HepG2 (cell line): Measurements from ENCODE around the gene TOPBP1. TPM values are rescaled to one million over a fixed set of nuclear protein-coding genes. Genes with fewer than 3 reads are reported as not detected.

Experiments used
- ASH2L ChIP-seq: fragments of 300-600, 200-600 bp; sonication (generic); IDR thresholded peaks from 2 replicates; pipeline ENCODE4 v1.7.0; 2017; ENCODE audit warnings: low read depth, mild to moderate bottlenecking, moderate library complexity, mixed read lengths, low read length; ENCODE audit not compliant: insufficient read length
- ATF1 ChIP-seq: IDR thresholded peaks from 2 replicates; pipeline ENCODE4 v1.6.1; 2016; ENCODE audit warnings: mild to moderate bottlenecking, control low read depth
- FOXK2 ChIP-seq: fragments of 450-650 bp; IDR thresholded peaks from 2 replicates; pipeline ENCODE4 v1.6.1; 2016
- HNF4A ChIP-seq: sonication (generic); formaldehyde crosslinking; IDR thresholded peaks from 2 replicates; pipeline ENCODE4 v1.4.0; 2020; ENCODE audit warnings: missing genetic modification reagents
- KDM2A ChIP-seq: sonication (generic); formaldehyde crosslinking; IDR thresholded peaks from 2 replicates; pipeline ENCODE4 v1.4.0; 2020; ENCODE audit warnings: low read depth, missing genetic modification reagents, borderline replicate concordance
- KDM6A ChIP-seq: IDR thresholded peaks from 2 replicates; pipeline ENCODE4 v1.6.1; 2016; ENCODE audit warnings: low read depth
- MZF1 ChIP-seq: sonication (generic); formaldehyde crosslinking; IDR thresholded peaks from 2 replicates; pipeline ENCODE4 v1.8.1; 2023; ENCODE audit warnings: mild to moderate bottlenecking, missing genetic modification reagents, borderline replicate concordance
- NFKB2 ChIP-seq: sonication (generic); formaldehyde crosslinking; IDR thresholded peaks from 2 replicates; pipeline ENCODE4 v1.4.0; 2020; ENCODE audit warnings: missing genetic modification reagents, borderline replicate concordance
- RARA ChIP-seq: IDR thresholded peaks from 2 replicates; pipeline ENCODE4 v1.6.1; 2016; ENCODE audit warnings: missing genetic modification reagents, missing compliant biosample characterization
- SMC3 ChIP-seq: IDR thresholded peaks from 2 replicates; pipeline ENCODE4 v1.6.1; 2011; ENCODE audit warnings: low read length, improper control_type of control experiment
- ZFP82 ChIP-seq: sonication (generic); formaldehyde crosslinking; IDR thresholded peaks from 2 replicates; pipeline ENCODE4 v1.5.1; 2020; ENCODE audit warnings: mild to moderate bottlenecking, missing genetic modification reagents, borderline replicate concordance
- ZNF207 ChIP-seq: fragments of 450-650 bp; IDR thresholded peaks from 2 replicates; pipeline ENCODE4 v1.6.1; 2016; ENCODE audit warnings: antibody characterized with exemption, borderline replicate concordance
- ZNF251 ChIP-seq: sonication (generic); formaldehyde crosslinking; IDR thresholded peaks from 2 replicates; pipeline ENCODE4 v1.9.0; 2021; ENCODE audit warnings: mild to moderate bottlenecking, missing genetic modification reagents
- ZNF274 ChIP-seq: sonication (generic); formaldehyde crosslinking; IDR thresholded peaks from 2 replicates; pipeline ENCODE4 v1.5.1; 2020; ENCODE audit warnings: mild to moderate bottlenecking, missing genetic modification reagents
- ZNF275 ChIP-seq: sonication (generic); formaldehyde crosslinking; IDR thresholded peaks from 2 replicates; pipeline ENCODE4 v1.8.0; 2022; ENCODE audit warnings: missing genetic modification reagents, mild to moderate bottlenecking, inconsistent platforms, borderline replicate concordance
- ZNF280B ChIP-seq: sonication (generic); formaldehyde crosslinking; IDR thresholded peaks from 2 replicates; pipeline ENCODE4 v1.5.0; 2020; ENCODE audit warnings: missing genetic modification reagents, mild to moderate bottlenecking, borderline replicate concordance
- ZNF354B ChIP-seq: sonication (generic); formaldehyde crosslinking; IDR thresholded peaks from 2 replicates; pipeline ENCODE4 v1.8.0; 2022; ENCODE audit warnings: mild to moderate bottlenecking, missing genetic modification reagents
- ZNF546 ChIP-seq: sonication (generic); formaldehyde crosslinking; conservative IDR thresholded peaks from 2 replicates; pipeline ENCODE4 v1.8.1; 2023; ENCODE audit warnings: mild to moderate bottlenecking, missing genetic modification reagents
- ZNF598 ChIP-seq: sonication (generic); formaldehyde crosslinking; IDR thresholded peaks from 2 replicates; pipeline ENCODE4 v1.5.1; 2020; ENCODE audit warnings: mild to moderate bottlenecking, missing genetic modification reagents, borderline replicate concordance
- ZNF747 ChIP-seq: sonication (generic); formaldehyde crosslinking; IDR thresholded peaks from 2 replicates; pipeline ENCODE4 v1.8.1; 2023; ENCODE audit warnings: missing genetic modification reagents, mild to moderate bottlenecking, borderline replicate concordance
- ZNF781 ChIP-seq: sonication (generic); formaldehyde crosslinking; IDR thresholded peaks from 2 replicates; pipeline ENCODE4 v1.5.1; 2020; ENCODE audit warnings: borderline replicate concordance, mild to moderate bottlenecking, missing genetic modification reagents; ENCODE audit errors: not compliant biosample characterization
- ZSCAN9 ChIP-seq: IDR thresholded peaks from 2 replicates; pipeline ENCODE4 v1.6.1; 2016; ENCODE audit warnings: borderline replicate concordance
- polyA plus RNA-seq, 8 experiments: library from polyadenylated mRNA; depleted of rRNA in 3 of 8; stranded (reverse) in 7 of 8; unstranded in 1 of 8; fragments of >200 nt; fragmentation: Illumina TruSeq in 4 of 8; extraction: Trizol in 4 of 8; gene quantifications; 2 replicates each; pipeline versions ENCODE4 v1.2.1 to v1.2.3, GENCODE V29; 2011 to 2016; ENCODE audit warnings: low read depth in 4 of 8, missing spikeins in 1 of 8, mixed read lengths in 1 of 8; ENCODE audit not compliant: insufficient read depth in 1 of 8
- total RNA-seq, 5 experiments: library from RNA; depleted of rRNA; stranded (reverse); fragments of >200 nt; fragmentation: Illumina TruSeq; extraction: Trizol; gene quantifications; 2 replicates each; pipeline ENCODE4 v1.2.3, GENCODE V29; 2016; ENCODE audit warnings: low read depth in 1 of 5
- TF ChIP-seq, protein P1 (sequence below), 2 experiments: fragments of 450-650 bp in 1 of 2; sonication (generic) in 1 of 2; formaldehyde crosslinking; IDR thresholded peaks; 2 replicates each; pipeline versions ENCODE4 v1.5.0 to v1.8.0; 2020 to 2022; ENCODE audit warnings: mild to moderate bottlenecking in 1 of 2, missing genetic modification reagents in 1 of 2
- TF ChIP-seq, protein P2 (sequence below): sonication (generic); formaldehyde crosslinking; IDR thresholded peaks from 2 replicates; pipeline ENCODE4 v1.8.1; 2023; ENCODE audit warnings: mild to moderate bottlenecking, missing genetic modification reagents

The TOPBP1 gene
- total and polyA plus RNA-seq, 2 of the 13 experiments (the other 11 are each of a cell fraction or from before 2014, with no cell fraction given), result 24.3 to 42.9 TPM

DNA sequence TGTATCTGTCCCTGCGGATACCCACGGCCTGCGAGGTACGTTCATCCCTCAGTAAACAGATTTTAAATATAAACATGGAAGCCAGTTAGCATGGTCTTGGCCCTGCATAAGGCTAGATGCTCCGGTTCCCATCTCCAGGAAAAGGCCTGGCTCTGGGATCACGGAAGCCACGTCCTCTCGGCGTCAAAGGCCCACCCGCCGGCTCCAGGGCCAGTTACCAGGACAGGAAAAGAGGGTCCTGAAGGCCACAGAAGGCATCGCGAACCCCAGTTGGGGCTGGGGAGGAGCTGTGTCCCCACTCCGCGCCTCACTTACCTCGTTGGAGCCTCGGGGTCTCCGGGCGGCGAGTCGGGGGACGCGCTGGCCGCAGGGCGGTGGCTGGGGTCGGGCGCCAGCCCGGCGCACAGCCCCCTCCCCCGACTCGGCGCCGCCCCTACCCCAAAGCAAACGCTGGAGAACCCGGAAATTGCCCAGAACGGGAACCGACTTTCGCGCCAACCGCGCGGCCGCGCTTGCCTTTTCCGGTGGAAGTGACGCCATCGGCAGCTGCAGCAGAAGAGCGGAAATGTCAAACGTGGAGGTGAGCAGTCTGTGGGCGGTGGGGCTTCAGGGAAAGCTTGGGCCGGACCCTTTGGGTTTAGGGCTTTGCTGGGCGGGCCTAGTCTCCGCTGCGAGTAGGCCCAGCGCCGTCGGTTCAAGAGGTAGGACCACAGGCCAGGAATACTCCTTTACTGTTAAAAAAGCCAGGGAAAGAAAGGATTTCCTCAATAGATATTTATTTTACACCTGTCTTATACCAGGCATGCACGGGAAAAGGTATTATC lies at the start of gene TOPBP1 (continued):
- peak; percentile 56 for TF ChIP-seq ZNF781 (CRISPR knock-in tag)
- TF ChIP-seq MZF1 (CRISPR knock-in tag), result no peak
- peak; percentile 77; the same call in 1 of the 2 replicates for TF ChIP-seq ZNF598
- peak; percentile 68 for TF ChIP-seq ATF1 (CRISPR knock-in tag)
- TF ChIP-seq ZNF274 (CRISPR knock-in tag), result peak; percentile 79; the same call in 1 of the 2 replicates
- no peak for TF ChIP-seq ZNF354B
- no peak for TF ChIP-seq ZNF207
- no peak for TF ChIP-seq ZFP82 (CRISPR knock-in tag)
- peak; percentile 58; the same call in 1 of the 2 replicates for TF ChIP-seq NFKB2 (CRISPR knock-in tag)
- TF ChIP-seq, protein P1, sequence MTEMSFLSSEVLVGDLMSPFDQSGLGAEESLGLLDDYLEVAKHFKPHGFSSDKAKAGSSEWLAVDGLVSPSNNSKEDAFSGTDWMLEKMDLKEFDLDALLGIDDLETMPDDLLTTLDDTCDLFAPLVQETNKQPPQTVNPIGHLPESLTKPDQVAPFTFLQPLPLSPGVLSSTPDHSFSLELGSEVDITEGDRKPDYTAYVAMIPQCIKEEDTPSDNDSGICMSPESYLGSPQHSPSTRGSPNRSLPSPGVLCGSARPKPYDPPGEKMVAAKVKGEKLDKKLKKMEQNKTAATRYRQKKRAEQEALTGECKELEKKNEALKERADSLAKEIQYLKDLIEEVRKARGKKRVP (CRISPR knock-in tag; IDR thresholded peaks at IDR 0.05), result peak in 1 of 2 experiments; percentile 77; a peak in 2 of 4 replicates
- TF ChIP-seq ZSCAN9 (CRISPR knock-in tag), result peak; percentile 34; the same call in 1 of the 2 replicates
- TF ChIP-seq KDM2A (CRISPR knock-in tag), result peak; percentile 84
- TF ChIP-seq, protein P2, sequence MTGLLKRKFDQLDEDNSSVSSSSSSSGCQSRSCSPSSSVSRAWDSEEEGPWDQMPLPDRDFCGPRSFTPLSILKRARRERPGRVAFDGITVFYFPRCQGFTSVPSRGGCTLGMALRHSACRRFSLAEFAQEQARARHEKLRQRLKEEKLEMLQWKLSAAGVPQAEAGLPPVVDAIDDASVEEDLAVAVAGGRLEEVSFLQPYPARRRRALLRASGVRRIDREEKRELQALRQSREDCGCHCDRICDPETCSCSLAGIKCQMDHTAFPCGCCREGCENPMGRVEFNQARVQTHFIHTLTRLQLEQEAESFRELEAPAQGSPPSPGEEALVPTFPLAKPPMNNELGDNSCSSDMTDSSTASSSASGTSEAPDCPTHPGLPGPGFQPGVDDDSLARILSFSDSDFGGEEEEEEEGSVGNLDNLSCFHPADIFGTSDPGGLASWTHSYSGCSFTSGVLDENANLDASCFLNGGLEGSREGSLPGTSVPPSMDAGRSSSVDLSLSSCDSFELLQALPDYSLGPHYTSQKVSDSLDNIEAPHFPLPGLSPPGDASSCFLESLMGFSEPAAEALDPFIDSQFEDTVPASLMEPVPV (CRISPR knock-in tag), result no peak
- TF ChIP-seq KDM6A (CRISPR knock-in tag), result no peak
- peak; percentile 67; the same call in 1 of the 2 replicates for TF ChIP-seq ZNF280B
- TF ChIP-seq ASH2L, result peak; percentile 76
- TF ChIP-seq FOXK2, result no peak
- 0 out of 2 replicates have a peak, but pooled peaks have one; percentile 25 for TF ChIP-seq ZNF747 (CRISPR knock-in tag)
- no peak for TF ChIP-seq HNF4A
- TF ChIP-seq SMC3, result no peak
- 0 out of 2 replicates have a peak, but pooled peaks have one; percentile 54 for TF ChIP-seq ZNF546 (CRISPR knock-in tag)
- TF ChIP-seq ZNF251 (CRISPR knock-in tag), result no peak
- TF ChIP-seq RARA (CRISPR knock-in tag), result no peak
- TF ChIP-seq ZNF275 (CRISPR knock-in tag), result no peak
